ENCODE measurements around the gene DNAJB11.

Gene DNAJB11

GRCh38 chr3:186598108-186598784, 27.7 kb downstream of the DNAJB11 start:
- no peak for DNase-seq

- DNase-seq: no peak
Observed at GRCh38 chr3:186598794-186599141, 28.2 kb downstream of the DNAJB11 start.

GRCh38 chr3:186599142-186599784, 28.7 kb downstream of the DNAJB11 start:
- DNase-seq: no peak

- DNase-seq: no peak
Observed at GRCh38 chr3:186599785-186600166, 29.3 kb downstream of the DNAJB11 start.

- DNase-seq: no peak
Observed at GRCh38 chr3:186600896-186601295, 30.4 kb downstream of the DNAJB11 start.

- DNase-seq: no peak
Observed at GRCh38 chr3:186603159-186603558, 32.6 kb downstream of the DNAJB11 start.

GRCh38 chr3:186605078-186605477, 34.6 kb downstream of the DNAJB11 start:
- DNase-seq: no peak

- DNase-seq: no peak
Observed at GRCh38 chr3:186605561-186606545, 35.3 kb downstream of the DNAJB11 start.

GRCh38 chr3:186608624-186609215, 38.2 kb downstream of the DNAJB11 start:
- DNase-seq: no peak

GRCh38 chr3:186609247-186609868, 38.8 kb downstream of the DNAJB11 start:
- no peak for DNase-seq

- no peak for DNase-seq
Observed at GRCh38 chr3:186612065-186612464, 41.5 kb downstream of the DNAJB11 start.

GRCh38 chr3:186612721-186613636, 42.5 kb downstream of the DNAJB11 start, which contains the start of gene AHSG:
TSS of gene AHSG (plus strand) at chr3:186613060. CDS start at chr3:186613142, 82 bp downstream.
- no peak for DNase-seq

- no peak for DNase-seq
Observed at GRCh38 chr3:186613637-186614265, 43.2 kb downstream of the DNAJB11 start.

- DNase-seq: no peak
Observed at GRCh38 chr3:186614266-186614596, 43.7 kb downstream of the DNAJB11 start.

- peak; percentile 8 for DNase-seq
Observed at GRCh38 chr3:186614597-186615483, 44.3 kb downstream of the DNAJB11 start.

- no peak for DNase-seq
Observed at GRCh38 chr3:186616299-186616617, 45.7 kb downstream of the DNAJB11 start.

GRCh38 chr3:186617036-186617946, 46.8 kb downstream of the DNAJB11 start:
- DNase-seq: peak; percentile 58

- DNase-seq: no peak
Observed at GRCh38 chr3:186618318-186618938, 47.9 kb downstream of the DNAJB11 start.

GRCh38 chr3:186619787-186620212, 49.3 kb downstream of the DNAJB11 start:
- no peak for DNase-seq

Measured in SHP77 treated with DMSO at 0.1 percent for 48 hours (cell line).